OCI-LY1 (cell line): ENCODE results near the gene CEND1.

Experiments used
- H2AFZ ChIP-seq: fragments of 200-600 bp; sonication (generic), shearing (Covaris generic); 2 replicates; pipeline ENCODE4 v1.6.0; 2014; ENCODE audit warnings: antibody characterized with exemption, mild to moderate bottlenecking, low read length
- H3F3A ChIP-seq: fragments of 200-600 bp; sonication (generic), shearing (Covaris generic); 2 replicates; pipeline ENCODE4 v1.6.0; 2014; ENCODE audit warnings: mild to moderate bottlenecking, antibody characterized with exemption, low read length, moderate library complexity; ENCODE audit not compliant: insufficient read depth
- H3K27ac ChIP-seq: fragments of 200-600 bp; sonication (generic); 2 replicates; pipeline ENCODE4 v1.5.1; 2014; ENCODE audit warnings: low read length, mixed run types, mild to moderate bottlenecking, low read depth; ENCODE audit not compliant: poor library complexity, severe bottlenecking
- H3K27me3 ChIP-seq: fragments of 200-600 bp; sonication (generic); 2 replicates; pipeline ENCODE4 v1.6.0; 2014; ENCODE audit warnings: antibody characterized with exemption, mild to moderate bottlenecking, low read length, moderate library complexity; ENCODE audit not compliant: insufficient read depth
- H3K36me3 ChIP-seq: fragments of 200-600 bp; sonication (generic); 2 replicates; pipeline ENCODE4 v1.6.1; 2014; ENCODE audit warnings: mild to moderate bottlenecking, antibody characterized with exemption, low read length, moderate library complexity, mixed read lengths; ENCODE audit not compliant: insufficient read depth
- H3K4me1 ChIP-seq: fragments of 200-600 bp; sonication (generic); 2 replicates; pipeline ENCODE4 v1.5.1; 2014; ENCODE audit warnings: mild to moderate bottlenecking, low read length, moderate library complexity; ENCODE audit not compliant: insufficient read depth, severe bottlenecking
- H3K4me2 ChIP-seq: fragments of 200-600 bp; sonication (generic), shearing (Covaris generic); 2 replicates; pipeline ENCODE4 v1.6.1; 2014; ENCODE audit warnings: low read length
- H3K4me3 ChIP-seq: fragments of 200-600 bp; sonication (generic); 2 replicates; pipeline ENCODE4 v1.5.1; 2014; ENCODE audit warnings: low read length, low read depth, mild to moderate bottlenecking, mixed read lengths; ENCODE audit not compliant: poor library complexity, severe bottlenecking
- H3K79me2 ChIP-seq: fragments of 200-600 bp; shearing (Covaris generic); 2 replicates; pipeline ENCODE4 v1.6.1; 2016; ENCODE audit warnings: mixed run types, low read length, mixed read lengths; ENCODE audit not compliant: insufficient read depth
- H3K9ac ChIP-seq: fragments of 200-600 bp; sonication (generic), shearing (Covaris generic); 2 replicates; pipeline ENCODE4 v1.6.1; 2014; ENCODE audit warnings: mild to moderate bottlenecking, low read length, mixed read lengths
- H3K9me2 ChIP-seq: fragments of 200-600 bp; sonication (generic), shearing (Covaris generic); 2 replicates; pipeline ENCODE4 v1.6.1; 2014; ENCODE audit warnings: low read depth, mild to moderate bottlenecking, low read length, mixed read lengths
- H3K9me3 ChIP-seq: fragments of 200-600 bp; shearing (Covaris generic); 2 replicates; pipeline ENCODE4 v1.6.1; 2014; ENCODE audit warnings: low read length, mixed read lengths
- H4K20me1 ChIP-seq: fragments of 200-600 bp; sonication (generic), shearing (Covaris generic); 2 replicates; pipeline ENCODE4 v1.6.0; 2016; ENCODE audit warnings: mild to moderate bottlenecking, low read length; ENCODE audit not compliant: insufficient read depth
- CTCF ChIP-seq: fragments of 200-600 bp; sonication (generic), shearing (Covaris generic); IDR thresholded peaks from 2 replicates; pipeline ENCODE4 v1.5.1; 2017; ENCODE audit warnings: mild to moderate bottlenecking, antibody characterized with exemption, low read length, moderate library complexity, mixed read lengths
- EZH2 ChIP-seq: fragments of 200-600 bp; sonication (generic), shearing (Covaris generic); IDR thresholded peaks from 2 replicates; pipeline ENCODE4 v1.8.0; 2017; ENCODE audit warnings: borderline replicate concordance, mixed run types, mild to moderate bottlenecking, antibody characterized with exemption, low read length, moderate library complexity, mixed read lengths

Gene CEND1

GRCh38 chr11:749731-750130 is 40.2 kb downstream of the CEND1 start:
- Histone ChIP-seq H3F3A (no peaks in the 10 kb centered on the region), H3K4me3 (peak overlapping the region; percentile 5), H2AFZ (no peak overlapping the region), H3K9me3 (no peaks in the 10 kb centered on the region), H4K20me1 (no peaks in the 10 kb centered on the region), H3K27me3 (no peaks in the 10 kb centered on the region), H3K4me2 (peak overlapping the region; percentile 85), H3K9ac (peak overlapping the region; percentile 10; the same call in 1 of the 2 replicates), H3K9me2 (no peaks in the 10 kb centered on the region), H3K79me2 (peaks cover 62% of the 10 kb centered on the region), H3K36me3 (peaks cover 15% of the 10 kb centered on the region; the same call in 1 of the 2 replicates), H3K27ac (no peak overlapping the region), H3K4me1 (peaks cover 26% of the 10 kb centered on the region)
- TF ChIP-seq CTCF = no peak
- no peak for TF ChIP-seq EZH2

- H3K9me3 ChIP-seq = no peaks in the 10 kb centered on the region
- TF ChIP-seq EZH2 (no peak), CTCF (no peak)
- H3K36me3 ChIP-seq = peaks cover 15% of the 10 kb centered on the region; the same call in 1 of the 2 replicates
- peak overlapping the region; percentile 85 for H3K4me2 ChIP-seq
- H3K27me3 ChIP-seq = 0 out of 2 replicates have a peak, but pooled peaks cover 5% of the 10 kb centered on the region
- H3K27ac ChIP-seq = peak overlapping the region; percentile 73
- H2AFZ ChIP-seq = no peak overlapping the region
- no peaks in the 10 kb centered on the region for H4K20me1 ChIP-seq
- peak overlapping the region; percentile 96 for H3K4me3 ChIP-seq
- H3K9me2 ChIP-seq = no peaks in the 10 kb centered on the region
- H3K9ac ChIP-seq = peak overlapping the region; percentile 90
- H3K79me2 ChIP-seq = peaks cover 50% of the 10 kb centered on the region
- 0 out of 2 replicates have a peak, but pooled peaks cover 5% of the 10 kb centered on the region for H3F3A ChIP-seq
- H3K4me1 ChIP-seq = peaks cover 26% of the 10 kb centered on the region
Observed at GRCh38 chr11:748007-748359, 41.9 kb downstream of the CEND1 start.

- H3K79me2 ChIP-seq = peaks cover 44% of the 10 kb centered on the region
- H2AFZ ChIP-seq = no peak within 1 kb of the TSS
- H3K9me3 ChIP-seq = no peaks in the 10 kb centered on the region
Observed at GRCh38 chr11:747158-748006, 42.5 kb downstream of the CEND1 start, which contains the start of gene TALDO1. TALDO1 (plus strand) TSS chr11:747464; CDS start chr11:747482, 18 bp downstream.

More at GRCh38 chr11:747158-748006, 42.5 kb downstream of the CEND1 start, which contains the start of gene TALDO1:
- H3K27ac ChIP-seq = peak within 1 kb of the TSS; percentile 73
- peak within 1 kb of the TSS; percentile 96 for H3K4me3 ChIP-seq
- H4K20me1 ChIP-seq = no peaks in the 10 kb centered on the region
- H3K27me3 ChIP-seq = 0 out of 2 replicates have a peak, but pooled peaks cover 5% of the 10 kb centered on the region
- H3K4me1 ChIP-seq = peaks cover 26% of the 10 kb centered on the region
- H3K36me3 ChIP-seq = peaks cover 11% of the 10 kb centered on the region; the same call in 1 of the 2 replicates
- no peaks in the 10 kb centered on the region for H3K9me2 ChIP-seq
- H3K4me2 ChIP-seq = peak within 1 kb of the TSS; percentile 85
- peak within 1 kb of the TSS; percentile 90 for H3K9ac ChIP-seq
- H3F3A ChIP-seq = 0 out of 2 replicates have a peak, but pooled peaks cover 5% of the 10 kb centered on the region
- TF ChIP-seq CTCF (peak; percentile 24; the same call in 1 of the 2 replicates), EZH2 (no peak)
